RWPE2 (cell line): Measurements from ENCODE around the gene DAZAP2.
A peak's percentile ranks its signal among the peaks of the same experiment; 100 is the strongest.
"Not testable (repeated sequence)": the region's sequence is repeated elsewhere in the genome, so short reads cannot be mapped to it uniquely, and the experiment has no call there.

Source experiments
- ATAC-seq: fragments of 200-7000 bp; cut with Tn5 transposase; 3 replicates; pipeline ENCODE4 v1.9.1; 2021; ENCODE audit warnings: low read depth
- DNase-seq: peaks from one replicate; pipeline ENCODE4 v3.0.0-alpha.2; 2020; ENCODE audit warnings: low spot score
- H3K27ac ChIP-seq: fragments of 450-650 bp; 2 replicates; pipeline ENCODE4 v1.5.1; 2017; ENCODE audit warnings: mild to moderate bottlenecking; ENCODE audit not compliant: poor library complexity, severe bottlenecking
- H3K27me3 ChIP-seq: fragments of 250-450 bp; sonication (Bioruptor Pico); 2 replicates; pipeline ENCODE4 v1.5.1; 2021; ENCODE audit warnings: mild to moderate bottlenecking, moderate library complexity; ENCODE audit not compliant: insufficient read depth, poor library complexity, severe bottlenecking
- H3K36me3 ChIP-seq: fragments of 250-450 bp; sonication (Bioruptor Pico); 2 replicates; pipeline ENCODE4 v1.5.1; 2020; ENCODE audit warnings: low read depth, mild to moderate bottlenecking, moderate library complexity
- H3K4me1 ChIP-seq: fragments of 250-450 bp; sonication (Bioruptor Pico); 2 replicates; pipeline ENCODE4 v1.5.1; 2021; ENCODE audit warnings: mild to moderate bottlenecking, moderate library complexity; ENCODE audit not compliant: insufficient read depth, poor library complexity, severe bottlenecking
- H3K4me3 ChIP-seq: fragments of 250-450 bp; sonication (Bioruptor Pico); 2 replicates; pipeline ENCODE4 v1.5.1; 2021; ENCODE audit warnings: mild to moderate bottlenecking, moderate library complexity; ENCODE audit not compliant: severe bottlenecking
- H3K9me3 ChIP-seq: fragments of 250-450 bp; sonication (Bioruptor Pico); 2 replicates; pipeline ENCODE4 v1.5.1; 2021; ENCODE audit warnings: mild to moderate bottlenecking, moderate library complexity; ENCODE audit not compliant: severe bottlenecking
- CTCF ChIP-seq: fragments of 450-650 bp; IDR thresholded peaks from one replicate; pipeline ENCODE4 v1.5.1; 2017; ENCODE audit warnings: mild to moderate bottlenecking, moderate library complexity; ENCODE audit not compliant: poor library complexity, severe bottlenecking

The DAZAP2 gene

GRCh38 chr12:51275088-51275487, 36.5 kb downstream of the DAZAP2 start:
- DNase-seq (no peak), ATAC-seq (no peak)
- TF ChIP-seq CTCF, result no peak
- Histone ChIP-seq H3K27ac (no peak overlapping the region), H3K4me3 (no peak overlapping the region), H3K9me3 (no peaks in the 10 kb centered on the region), H3K36me3 (no peaks in the 10 kb centered on the region; the same call in 1 of the 2 replicates), H3K27me3 (no peaks in the 10 kb centered on the region), H3K4me1 (peaks cover 11% of the 10 kb centered on the region)

DNA sequence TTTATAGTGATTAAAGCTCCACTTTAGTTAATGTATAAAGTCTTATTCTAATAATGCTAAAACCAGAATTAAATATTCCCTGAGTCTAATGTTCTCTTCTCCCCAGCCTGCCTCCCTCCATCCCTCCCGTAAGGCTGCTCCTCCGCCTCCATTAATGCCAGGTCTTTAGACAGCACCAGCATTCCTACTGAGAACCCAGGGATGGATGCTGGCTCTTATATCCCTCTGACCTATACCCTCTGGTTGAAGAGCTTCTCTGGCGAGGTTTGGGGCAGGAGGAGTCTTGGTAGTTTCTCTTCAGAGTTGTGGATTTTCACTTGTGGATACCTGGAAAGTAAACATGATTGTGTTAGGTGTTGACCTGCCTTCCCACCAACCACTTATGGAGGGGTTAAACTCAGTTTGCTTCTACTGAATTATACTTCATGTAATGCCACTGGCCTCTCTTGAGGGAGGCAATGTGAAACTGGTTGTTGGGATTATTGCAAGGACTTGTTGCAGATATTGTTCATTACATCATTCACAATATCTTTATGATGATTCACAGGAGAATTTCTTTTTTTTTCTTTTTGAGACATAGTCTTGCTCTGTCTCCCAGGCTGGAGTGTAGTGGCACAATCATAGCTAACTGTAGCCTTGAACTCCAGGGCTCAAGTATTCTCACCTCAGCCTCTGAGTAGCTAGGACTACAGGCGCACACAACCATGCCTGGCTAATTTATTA, 42.7 kb downstream of the DAZAP2 start:
- peaks cover 14% of the 10 kb centered on the region for H3K4me1 ChIP-seq
- H3K36me3 ChIP-seq, result no peaks in the 10 kb centered on the region
- no peaks in the 10 kb centered on the region for H3K27me3 ChIP-seq
- ATAC-seq (peak; percentile 87), DNase-seq (no peak)
- H3K27ac ChIP-seq, result peak overlapping the region; percentile 34
- no peak overlapping the region for H3K4me3 ChIP-seq
- no peaks in the 10 kb centered on the region for H3K9me3 ChIP-seq
- TF ChIP-seq CTCF, result no peak

- H3K36me3 ChIP-seq, result no peaks in the 10 kb centered on the region
- TF ChIP-seq CTCF, result no peak
- DNase-seq (no peak), ATAC-seq (no peak)
- no peaks in the 10 kb centered on the region for H3K9me3 ChIP-seq
- H3K27ac ChIP-seq, result no peak overlapping the region
- H3K27me3 ChIP-seq, result no peaks in the 10 kb centered on the region
- no peak overlapping the region for H3K4me3 ChIP-seq
- peaks cover 12% of the 10 kb centered on the region for H3K4me1 ChIP-seq
These were observed 47.2 kb downstream of the DAZAP2 start for GRCh38 chr12:51285843-51286242.

GRCh38 chr12:51291603-51292513, 53.2 kb downstream of the DAZAP2 start:
- H3K4me1 ChIP-seq, H3K9me3 ChIP-seq, H3K36me3 ChIP-seq, H3K27me3 ChIP-seq, H3K4me3 ChIP-seq, H3K27ac ChIP-seq, DNase-seq, ATAC-seq: not testable (repeated sequence)
